Measurements from ENCODE around the gene ALOX5AP.

Gene ALOX5AP

DNA sequence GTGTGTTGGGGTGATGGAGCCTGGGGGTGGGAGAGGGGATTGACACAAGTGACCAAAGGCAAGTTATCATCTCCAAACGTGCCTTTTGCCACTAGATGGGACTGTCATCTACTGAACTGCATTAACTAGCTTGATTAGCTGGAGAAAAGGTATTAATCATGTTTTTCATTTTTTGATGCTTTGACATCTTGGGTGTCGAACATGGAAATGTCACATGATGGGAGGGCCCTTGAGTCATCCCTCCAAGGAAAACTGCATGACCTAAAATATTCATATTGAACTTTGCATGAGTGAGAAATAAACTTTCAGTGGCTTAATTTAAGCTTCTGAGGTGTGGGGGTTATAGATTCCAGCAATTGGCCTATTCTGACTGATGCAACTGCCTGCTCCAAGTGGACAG is 73.3 kb downstream of the ALOX5AP start:
- Histone ChIP-seq H3K9me3 (ENCODE audit: insufficient read depth, low read depth, low read length) (no peaks in the 10 kb centered on the region), H3K36me3 (ENCODE audit: insufficient read depth, low read depth, low read length) (no peaks in the 10 kb centered on the region), H3K4me3 (ENCODE audit: low read length) (no peak overlapping the region), H3K27ac (ENCODE audit: low read length) (no peak overlapping the region), H3K27me3 (ENCODE audit: insufficient read depth, low read length) (peaks cover 3% of the 10 kb centered on the region), H3K4me1 (ENCODE audit: insufficient read depth, low read length) (no peaks in the 10 kb centered on the region), H3K9ac (ENCODE audit: low read depth, low read length) (no peak overlapping the region)

DNA sequence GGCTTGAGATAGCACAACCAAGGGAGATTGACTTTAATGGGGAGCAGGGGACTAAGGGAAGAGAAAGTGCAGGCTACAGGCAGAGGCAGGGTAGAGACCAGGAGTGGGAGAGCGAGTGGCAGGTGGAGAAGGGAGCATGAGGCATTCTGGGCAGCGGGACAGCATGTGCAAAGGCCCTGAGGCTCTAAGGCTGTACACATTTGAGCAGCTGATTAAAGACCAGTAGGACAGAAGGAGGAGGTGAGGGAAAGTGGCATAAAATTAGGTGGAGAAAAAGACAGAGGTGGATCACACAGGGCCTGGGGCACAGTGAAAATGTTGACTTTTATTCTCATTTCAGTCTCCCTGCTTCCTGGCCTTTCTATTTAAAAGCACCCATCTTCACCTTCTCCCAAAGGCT is 74.4 kb downstream of the ALOX5AP start:
- H3K36me3 ChIP-seq (ENCODE audit: insufficient read depth, low read depth, low read length) = no peaks in the 10 kb centered on the region
- no peaks in the 10 kb centered on the region for H3K4me1 ChIP-seq (ENCODE audit: insufficient read depth, low read length)
- no peaks in the 10 kb centered on the region for H3K27me3 ChIP-seq (ENCODE audit: insufficient read depth, low read length)
- H3K4me3 ChIP-seq (ENCODE audit: low read length) = no peak overlapping the region
- no peaks in the 10 kb centered on the region for H3K9me3 ChIP-seq (ENCODE audit: insufficient read depth, low read depth, low read length)
- H3K9ac ChIP-seq (ENCODE audit: low read depth, low read length) = no peak overlapping the region
- no peak overlapping the region for H3K27ac ChIP-seq (ENCODE audit: low read length)

DNA sequence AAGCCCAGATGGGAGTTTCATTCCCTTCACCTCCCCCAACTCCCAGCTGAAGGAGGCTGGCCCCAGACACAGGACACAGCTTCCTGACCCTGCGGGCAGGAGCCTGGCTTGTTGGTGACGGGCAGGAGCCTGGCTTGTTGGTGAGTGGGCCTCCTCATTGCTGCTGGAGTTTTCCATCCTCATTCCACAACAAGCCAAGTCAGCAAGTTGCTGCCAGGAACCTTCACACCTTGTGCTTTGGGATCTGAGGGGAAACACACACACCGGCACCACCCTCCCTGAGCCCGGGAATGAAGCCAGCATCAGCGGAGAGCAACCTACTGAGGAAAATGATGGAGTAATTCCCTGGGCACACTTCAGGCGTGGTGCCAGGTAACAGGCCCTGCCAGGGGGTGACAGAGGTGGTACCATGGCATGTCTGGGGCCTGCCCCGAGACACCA is 74.9 kb downstream of the ALOX5AP start:
- no peaks in the 10 kb centered on the region for H3K9me3 ChIP-seq (ENCODE audit: insufficient read depth, low read depth, low read length)
- H3K4me3 ChIP-seq (ENCODE audit: low read length) = no peak overlapping the region
- H3K36me3 ChIP-seq (ENCODE audit: insufficient read depth, low read depth, low read length) = no peaks in the 10 kb centered on the region
- no peak overlapping the region for H3K27ac ChIP-seq (ENCODE audit: low read length)
- H3K9ac ChIP-seq (ENCODE audit: low read depth, low read length) = no peak overlapping the region
- H3K27me3 ChIP-seq (ENCODE audit: insufficient read depth, low read length) = no peaks in the 10 kb centered on the region
- no peaks in the 10 kb centered on the region for H3K4me1 ChIP-seq (ENCODE audit: insufficient read depth, low read length)

DNA sequence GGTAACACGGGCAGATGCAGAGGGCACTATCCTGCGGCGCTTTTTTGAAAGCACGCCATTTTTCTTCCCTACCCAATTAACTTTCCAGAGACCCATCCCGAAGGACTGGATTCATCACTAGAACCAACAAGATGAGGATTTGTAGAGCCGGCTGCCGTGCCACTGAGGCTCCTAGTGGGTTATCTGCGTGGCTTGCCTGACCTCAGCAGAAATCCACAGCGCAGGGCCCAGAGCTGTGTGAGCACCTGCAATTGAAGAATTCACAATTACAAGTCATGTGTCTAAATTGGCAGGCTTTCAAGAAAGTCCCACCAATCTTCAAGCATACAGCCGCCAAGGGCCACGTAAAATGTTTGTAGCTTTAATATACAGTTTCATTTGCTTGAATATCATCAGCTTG is 75.5 kb downstream of the ALOX5AP start:
- Histone ChIP-seq H3K27ac (ENCODE audit: low read length) (no peak overlapping the region), H3K4me1 (ENCODE audit: insufficient read depth, low read length) (no peaks in the 10 kb centered on the region), H3K9me3 (ENCODE audit: insufficient read depth, low read depth, low read length) (no peaks in the 10 kb centered on the region), H3K27me3 (ENCODE audit: insufficient read depth, low read length) (no peaks in the 10 kb centered on the region), H3K36me3 (ENCODE audit: insufficient read depth, low read depth, low read length) (no peaks in the 10 kb centered on the region), H3K9ac (ENCODE audit: low read depth, low read length) (no peak overlapping the region), H3K4me3 (ENCODE audit: low read length) (no peak overlapping the region)

All from iPS-20b (cell line).